Measurements from ENCODE around the gene MESD. TPM values are rescaled to one million over a fixed set of nuclear protein-coding genes. Genes with fewer than 3 reads are reported as not detected.

The MESD gene
- total RNA-seq, 3 donors from 2014 or later (not counting 1 experiment from before 2014, with no cell fraction given): 14.7 to 26.0 (median 24.5) TPM

DNA sequence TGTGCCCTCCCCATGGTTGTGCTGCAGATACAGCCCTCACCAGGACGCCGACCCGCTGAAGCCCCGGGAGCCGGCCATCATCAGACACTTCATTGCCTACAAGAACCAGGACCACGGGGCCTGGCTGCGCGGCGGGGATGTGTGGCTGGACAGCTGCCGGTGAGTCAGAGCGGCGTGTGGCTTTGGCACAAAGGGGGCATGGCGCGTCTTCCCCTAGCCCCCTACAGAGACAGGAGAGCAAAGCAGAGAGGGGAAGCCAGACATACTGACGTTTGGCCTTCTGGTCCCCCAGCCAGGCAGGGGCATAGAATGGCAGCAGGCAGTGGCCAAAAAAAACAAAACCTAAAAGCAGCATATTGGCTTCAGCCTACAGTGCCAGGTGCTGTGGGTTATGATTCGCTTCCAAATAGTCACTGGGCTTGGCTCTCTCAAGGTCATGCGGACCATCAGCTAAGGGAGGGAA, 64.0 kb downstream of the MESD start:
- WGBS (ENCODE audit: insufficient coverage): 96% methylated on average over 17 of the region's 17 CpGs
- intact Hi-C loops (cut with micrococcal nuclease): no loop called here

DNA sequence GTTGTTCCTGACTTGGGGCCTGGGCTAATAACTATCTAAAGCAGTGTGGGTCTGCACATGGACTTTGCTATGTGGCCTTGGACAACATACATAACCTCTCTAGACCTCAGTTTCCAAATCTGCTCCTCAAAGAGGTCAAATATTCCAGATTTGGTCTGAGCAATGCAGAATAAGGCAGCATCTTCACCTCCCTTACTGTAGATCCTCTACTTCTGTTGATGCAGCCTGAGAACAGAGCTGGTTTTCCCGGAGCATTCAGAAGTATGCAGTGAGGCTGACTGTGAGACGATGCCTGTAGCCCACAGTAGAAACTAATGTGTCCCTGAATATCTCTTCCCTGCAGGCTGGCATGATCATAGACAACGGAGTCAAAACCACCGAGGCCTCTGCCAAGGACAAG, 65.3 kb downstream of the MESD start:
- over 99% methylated on average over 4 of the region's 4 CpGs for WGBS (ENCODE audit: insufficient coverage)
- TF ChIP-seq, protein P1, sequence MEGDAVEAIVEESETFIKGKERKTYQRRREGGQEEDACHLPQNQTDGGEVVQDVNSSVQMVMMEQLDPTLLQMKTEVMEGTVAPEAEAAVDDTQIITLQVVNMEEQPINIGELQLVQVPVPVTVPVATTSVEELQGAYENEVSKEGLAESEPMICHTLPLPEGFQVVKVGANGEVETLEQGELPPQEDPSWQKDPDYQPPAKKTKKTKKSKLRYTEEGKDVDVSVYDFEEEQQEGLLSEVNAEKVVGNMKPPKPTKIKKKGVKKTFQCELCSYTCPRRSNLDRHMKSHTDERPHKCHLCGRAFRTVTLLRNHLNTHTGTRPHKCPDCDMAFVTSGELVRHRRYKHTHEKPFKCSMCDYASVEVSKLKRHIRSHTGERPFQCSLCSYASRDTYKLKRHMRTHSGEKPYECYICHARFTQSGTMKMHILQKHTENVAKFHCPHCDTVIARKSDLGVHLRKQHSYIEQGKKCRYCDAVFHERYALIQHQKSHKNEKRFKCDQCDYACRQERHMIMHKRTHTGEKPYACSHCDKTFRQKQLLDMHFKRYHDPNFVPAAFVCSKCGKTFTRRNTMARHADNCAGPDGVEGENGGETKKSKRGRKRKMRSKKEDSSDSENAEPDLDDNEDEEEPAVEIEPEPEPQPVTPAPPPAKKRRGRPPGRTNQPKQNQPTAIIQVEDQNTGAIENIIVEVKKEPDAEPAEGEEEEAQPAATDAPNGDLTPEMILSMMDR (IDR thresholded peaks at IDR 0.05): no peak
- DNase-seq (no peak), ATAC-seq (no peak)
- Mint-ChIP-seq H3K27me3 (ENCODE audit: low read depth in 2 of 2) (no peaks in the 10 kb centered on the region), H3K9me3 (no peaks in the 10 kb centered on the region), H3K36me3 (no peaks in the 10 kb centered on the region), H3K27ac (no peak overlapping the region), H3K4me3 (no peak overlapping the region), H3K4me1 (peaks cover 29 to 35% of the 10 kb centered on the region in 2 donors)
- intact Hi-C loops (cut with micrococcal nuclease): no loop called here
- Histone ChIP-seq H3K4me3 (ENCODE audit: low read length) (no peak overlapping the region), H3K36me3 (ENCODE audit: control insufficient read depth, insufficient read depth, low read length) (no peaks in the 10 kb centered on the region), H3K27ac (ENCODE audit: low read length) (no peak overlapping the region), H3K4me1 (ENCODE audit: control insufficient read depth, insufficient read depth, low read length) (peaks cover 17% of the 10 kb centered on the region), H3K9me3 (ENCODE audit: control insufficient read depth, insufficient read depth, low read length) (no peaks in the 10 kb centered on the region), H3K27me3 (ENCODE audit: control insufficient read depth, insufficient read depth, low read length) (no peaks in the 10 kb centered on the region)

More for the DNA sequence above, 64.0 kb downstream of the MESD start:
- Mint-ChIP-seq H3K27ac (no peak overlapping the region), H3K27me3 (ENCODE audit: low read depth in 2 of 2) (no peaks in the 10 kb centered on the region), H3K9me3 (no peaks in the 10 kb centered on the region), H3K36me3 (no peaks in the 10 kb centered on the region), H3K4me1 (peaks cover 18 to 24% of the 10 kb centered on the region in 2 donors), H3K4me3 (no peak overlapping the region)
- Histone ChIP-seq H3K9me3 (ENCODE audit: control insufficient read depth, insufficient read depth, low read length) (no peaks in the 10 kb centered on the region), H3K36me3 (ENCODE audit: control insufficient read depth, insufficient read depth, low read length) (no peaks in the 10 kb centered on the region), H3K4me1 (ENCODE audit: control insufficient read depth, insufficient read depth, low read length) (peaks cover 6% of the 10 kb centered on the region), H3K27me3 (ENCODE audit: control insufficient read depth, insufficient read depth, low read length) (no peaks in the 10 kb centered on the region), H3K4me3 (ENCODE audit: low read length) (no peak overlapping the region), H3K27ac (ENCODE audit: low read length) (no peak overlapping the region)
- ATAC-seq: no peak
- DNase-seq: no peak
- TF ChIP-seq, protein P1 (IDR thresholded peaks at IDR 0.05): no peak

DNA sequence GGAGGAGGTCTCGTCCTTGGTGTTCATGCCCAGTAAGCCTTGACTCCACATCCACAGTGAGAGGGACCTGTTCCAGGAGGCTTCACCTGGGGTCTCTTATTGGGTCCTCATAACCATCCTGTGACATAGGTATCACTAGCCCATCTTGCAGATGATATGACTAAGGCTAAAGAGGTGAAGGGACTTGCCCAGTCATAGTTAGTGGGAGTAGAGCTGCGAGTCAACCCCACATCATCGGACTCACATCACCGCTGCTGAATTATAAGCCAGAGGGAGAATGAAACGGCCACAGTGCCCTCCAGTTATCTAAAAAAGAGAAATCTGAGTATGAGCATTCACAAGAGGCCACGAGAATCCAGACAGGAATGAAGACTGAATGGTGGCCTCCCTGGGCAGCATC, 66.0 kb downstream of the MESD start:
- Mint-ChIP-seq H3K27me3 (ENCODE audit: low read depth in 2 of 2) (no peaks in the 10 kb centered on the region), H3K4me1 (peaks cover 29 to 38% of the 10 kb centered on the region in 2 donors), H3K4me3 (no peak overlapping the region), H3K36me3 (no peaks in the 10 kb centered on the region), H3K27ac (no peak overlapping the region), H3K9me3 (no peaks in the 10 kb centered on the region)
- Histone ChIP-seq H3K4me3 (ENCODE audit: low read length) (no peak overlapping the region), H3K27ac (ENCODE audit: low read length) (no peak overlapping the region), H3K27me3 (ENCODE audit: control insufficient read depth, insufficient read depth, low read length) (no peaks in the 10 kb centered on the region), H3K4me1 (ENCODE audit: control insufficient read depth, insufficient read depth, low read length) (peaks cover 17% of the 10 kb centered on the region), H3K36me3 (ENCODE audit: control insufficient read depth, insufficient read depth, low read length) (no peaks in the 10 kb centered on the region), H3K9me3 (ENCODE audit: control insufficient read depth, insufficient read depth, low read length) (no peaks in the 10 kb centered on the region)
- DNase-seq (no peak), ATAC-seq (no peak)
- TF ChIP-seq, protein P1 (IDR thresholded peaks at IDR 0.05): no peak
- intact Hi-C loops (cut with micrococcal nuclease): no loop called here
- 87% methylated on average over 6 of the region's 6 CpGs for WGBS (ENCODE audit: insufficient coverage)

DNA sequence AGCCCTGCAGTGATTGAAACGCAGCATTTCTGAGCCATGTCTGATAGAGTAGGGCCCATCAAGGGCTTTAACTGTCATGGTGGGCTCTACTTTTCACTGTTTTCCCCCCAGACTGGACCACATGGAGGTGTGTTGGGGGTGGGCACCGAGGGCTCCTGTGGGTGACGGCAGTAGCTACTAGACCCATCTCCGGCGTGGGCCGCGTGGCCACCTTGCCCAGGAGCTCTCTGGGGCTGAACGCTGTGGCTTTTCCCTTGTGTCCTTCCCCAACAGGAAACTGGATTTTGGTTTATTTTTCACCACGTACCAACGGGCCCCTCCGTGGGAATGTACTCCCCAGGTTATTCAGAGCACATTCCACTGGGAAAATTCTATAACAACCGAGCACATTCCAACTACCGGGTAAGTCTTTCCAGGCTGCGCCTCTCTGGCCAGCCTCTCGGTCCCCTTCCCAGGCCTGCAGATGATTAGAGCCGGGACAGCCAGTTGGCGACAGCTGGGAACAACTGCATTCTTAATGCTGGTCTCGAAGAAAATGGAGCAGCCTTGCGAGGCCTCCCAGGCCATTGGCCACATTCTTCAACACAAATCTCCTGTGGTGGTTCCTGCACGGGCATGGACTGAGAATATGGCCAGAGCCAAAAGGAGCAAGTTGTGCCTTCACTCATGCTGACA, 67.7 kb downstream of the MESD start:
- Mint-ChIP-seq H3K9me3 (no peaks in the 10 kb centered on the region), H3K36me3 (no peaks in the 10 kb centered on the region), H3K27me3 (ENCODE audit: low read depth in 2 of 2) (no peaks in the 10 kb centered on the region), H3K4me3 (no peak overlapping the region), H3K4me1 (peaks cover 34 to 37% of the 10 kb centered on the region in 2 donors), H3K27ac (no peak overlapping the region)
- DNase-seq (no peak), ATAC-seq (no peak)
- H3K27ac ChIP-seq (ENCODE audit: low read length): no peak overlapping the region
- TF ChIP-seq, protein P1 (IDR thresholded peaks at IDR 0.05): no peak
- H3K9me3 ChIP-seq (ENCODE audit: control insufficient read depth, insufficient read depth, low read length): no peaks in the 10 kb centered on the region
- peaks cover 17% of the 10 kb centered on the region for H3K4me1 ChIP-seq (ENCODE audit: control insufficient read depth, insufficient read depth, low read length)
- no peak overlapping the region for H3K4me3 ChIP-seq (ENCODE audit: low read length)
- no peaks in the 10 kb centered on the region for H3K27me3 ChIP-seq (ENCODE audit: control insufficient read depth, insufficient read depth, low read length)
- intact Hi-C loops (cut with micrococcal nuclease): no loop called here
- WGBS (ENCODE audit: insufficient coverage): 93% methylated on average over 20 of the region's 20 CpGs
- no peaks in the 10 kb centered on the region for H3K36me3 ChIP-seq (ENCODE audit: control insufficient read depth, insufficient read depth, low read length)

Measured in natural killer cell (primary cell).